H9 (cell line): ENCODE measurements around the gene TMEM161B. TPM values are rescaled to one million over a fixed set of nuclear protein-coding genes. Genes with fewer than 3 reads are reported as not detected.
A peak's percentile ranks its signal among the peaks of the same experiment; 100 is the strongest.

Experiments
- DNase-seq: peaks from one replicate; pipeline ENCODE4 v3.0.0-alpha.2; 2017
- H2AFZ ChIP-seq: one replicate; pipeline ENCODE4 v1.6.1; 2013; ENCODE audit warnings: mild to moderate bottlenecking, low read length, control low read depth, moderate library complexity
- H2AK5ac ChIP-seq: 2 replicates; pipeline ENCODE4 v1.6.1; 2013; ENCODE audit warnings: low read length, control low read depth, mixed read lengths; ENCODE audit not compliant: insufficient read length
- H2BK120ac ChIP-seq: one replicate; pipeline ENCODE4 v1.6.1; 2013; ENCODE audit warnings: low read depth, mild to moderate bottlenecking, low read length, control low read depth, inconsistent platforms; ENCODE audit not compliant: poor library complexity, severe bottlenecking
- H2BK12ac ChIP-seq: 2 replicates; pipeline ENCODE4 v1.6.1; 2013; ENCODE audit warnings: low read length, control low read depth, mixed read lengths, low read depth; ENCODE audit not compliant: insufficient read length
- H2BK15ac ChIP-seq: 2 replicates; pipeline ENCODE4 v1.6.1; 2013; ENCODE audit warnings: low read depth, low read length, control low read depth
- H2BK20ac ChIP-seq: one replicate; pipeline ENCODE4 v1.6.1; 2013; ENCODE audit warnings: low read depth, mild to moderate bottlenecking, low read length, control low read depth, inconsistent platforms; ENCODE audit not compliant: poor library complexity, severe bottlenecking
- H2BK5ac ChIP-seq: 2 replicates; pipeline ENCODE4 v1.6.1; 2013; ENCODE audit warnings: low read length, control low read depth, mixed read lengths; ENCODE audit not compliant: insufficient read length
- H3K14ac ChIP-seq: 2 replicates; pipeline ENCODE4 v1.6.1; 2013; ENCODE audit warnings: low read length, control low read depth; ENCODE audit not compliant: insufficient read depth
- H3K18ac ChIP-seq: 2 replicates; pipeline ENCODE4 v1.6.1; 2013; ENCODE audit warnings: low read depth, mild to moderate bottlenecking, mixed read lengths, low read length, control low read depth; ENCODE audit not compliant: insufficient read length
- H3K23ac ChIP-seq: 2 replicates; pipeline ENCODE4 v1.6.1; 2013; ENCODE audit warnings: low read length, control low read depth, mixed read lengths, low read depth; ENCODE audit not compliant: insufficient read length
- H3K23me2 ChIP-seq: 2 replicates; pipeline ENCODE4 v1.6.1; 2013; ENCODE audit warnings: low read depth, mild to moderate bottlenecking, mixed read lengths, low read length, control low read depth; ENCODE audit not compliant: insufficient read length, poor library complexity, severe bottlenecking
- H3K27ac ChIP-seq: 2 replicates; pipeline ENCODE4 v1.5.1; 2013; ENCODE audit warnings: low read length, control low read depth, mixed read lengths, low read depth; ENCODE audit not compliant: insufficient read length
- H3K27me3 ChIP-seq: 2 replicates; pipeline ENCODE4 v1.6.1; 2013; ENCODE audit warnings: low read length, control low read depth, inconsistent platforms; ENCODE audit not compliant: insufficient read depth
- H3K4ac ChIP-seq: 2 replicates; pipeline ENCODE4 v1.6.1; 2013; ENCODE audit warnings: low read depth, mild to moderate bottlenecking, control low read depth, inconsistent platforms, low read length, moderate library complexity
- H3K4me1 ChIP-seq: 2 replicates; pipeline ENCODE4 v1.6.1; 2013; ENCODE audit warnings: low read length, control low read depth, inconsistent platforms; ENCODE audit not compliant: insufficient read depth
- H3K4me2 ChIP-seq: 2 replicates; pipeline ENCODE4 v1.6.1; 2013; ENCODE audit warnings: low read length, control low read depth, mixed read lengths; ENCODE audit not compliant: insufficient read length, insufficient read depth
- H3K56ac ChIP-seq: 2 replicates; pipeline ENCODE4 v1.6.1; 2013; ENCODE audit warnings: low read depth, mild to moderate bottlenecking, mixed read lengths, low read length, control low read depth; ENCODE audit not compliant: insufficient read length
- H3K79me1 ChIP-seq: 2 replicates; pipeline ENCODE4 v1.6.1; 2013; ENCODE audit warnings: low read depth, mild to moderate bottlenecking, moderate library complexity, low read length, control low read depth, inconsistent platforms; ENCODE audit not compliant: insufficient read depth, poor library complexity, severe bottlenecking
- H3K79me2 ChIP-seq: 2 replicates; pipeline ENCODE4 v1.6.1; 2013; ENCODE audit warnings: low read length, control low read depth, inconsistent platforms; ENCODE audit not compliant: insufficient read depth
- H3K9ac ChIP-seq: 2 replicates; pipeline ENCODE4 v1.6.1; 2013; ENCODE audit warnings: low read length, control low read depth, mixed read lengths; ENCODE audit not compliant: insufficient read length; ENCODE audit errors: extremely low read depth
- H3K9me3 ChIP-seq: one replicate; pipeline ENCODE4 v1.6.1; 2013; ENCODE audit warnings: low read depth, low read length, inconsistent platforms; ENCODE audit not compliant: control insufficient read depth
- H3T11ph ChIP-seq: one replicate; pipeline ENCODE4 v1.6.1; 2013; ENCODE audit warnings: mild to moderate bottlenecking, low read length, control low read depth, inconsistent platforms
- H4K20me1 ChIP-seq: one replicate; pipeline ENCODE4 v1.6.1; 2013; ENCODE audit not compliant: control insufficient read depth, insufficient read length, insufficient read depth
- H4K5ac ChIP-seq: 2 replicates; pipeline ENCODE4 v1.6.1; 2013; ENCODE audit warnings: low read depth, mild to moderate bottlenecking, mixed read lengths, low read length, control low read depth; ENCODE audit not compliant: insufficient read length
- H4K8ac ChIP-seq: replicated peaks from 2 replicates; pipeline ENCODE4 v1.6.1; 2013; ENCODE audit warnings: low read length, control low read depth, mixed read lengths, low read depth; ENCODE audit not compliant: insufficient read length
- H4K91ac ChIP-seq: 2 replicates; pipeline ENCODE4 v1.6.1; 2013; ENCODE audit warnings: low read depth, mild to moderate bottlenecking, moderate library complexity, mixed read lengths, low read length, control low read depth; ENCODE audit not compliant: insufficient read length
- H3K27ac Mint-ChIP-seq, 3 experiments: 2 replicates in 2 of 3; 3 replicates in 1 of 3; pipeline ENCODE4 v1.8.0; 2020 to 2021; ENCODE audit warnings: mixed read lengths in 3 of 3, mild to moderate bottlenecking in 1 of 3, moderate library complexity in 1 of 3
- H3K27me3 Mint-ChIP-seq: 2 replicates; pipeline ENCODE4 v1.8.0; 2021; ENCODE audit warnings: low read depth, mild to moderate bottlenecking, moderate library complexity, mixed read lengths
- H3K36me3 Mint-ChIP-seq, 3 experiments: 2 replicates in 2 of 3; 3 replicates in 1 of 3; pipeline ENCODE4 v1.8.0; 2020 to 2021; ENCODE audit warnings: low read depth in 3 of 3, mixed read lengths in 3 of 3; ENCODE audit not compliant: insufficient read depth in 1 of 3
- H3K4me1 Mint-ChIP-seq, 2 experiments: 2 replicates each; pipeline ENCODE4 v1.8.0; 2020; ENCODE audit warnings: mixed read lengths in 2 of 2
- H3K4me3 Mint-ChIP-seq, 2 experiments: 2 replicates in 1 of 2; 3 replicates in 1 of 2; pipeline ENCODE4 v1.8.0; 2020 to 2021; ENCODE audit warnings: mild to moderate bottlenecking in 2 of 2, mixed read lengths in 2 of 2, moderate library complexity in 1 of 2
- H3K9me3 Mint-ChIP-seq, 2 experiments: 2 replicates in 1 of 2; 3 replicates in 1 of 2; pipeline ENCODE4 v1.8.0; 2020; ENCODE audit warnings: mild to moderate bottlenecking in 2 of 2, mixed read lengths in 2 of 2, moderate library complexity in 1 of 2
- CTCF ChIP-seq: fragments of 200-600 bp; sonication (generic); conservative IDR thresholded peaks from 3 replicates; pipeline ENCODE4 v1.8.0; 2021; ENCODE audit warnings: antibody characterized with exemption, mild to moderate bottlenecking
- WGBS: extraction: QIAGEN DNeasy Blood & Tissue Kit; methylation state at CpG from one replicate; pipeline ENCODE4 v1.1.7; 2013; ENCODE audit warnings: missing lambda C conversion rate, low lambda C conversion rate, mixed read lengths; ENCODE audit not compliant: insufficient read length; ENCODE audit errors: extremely low coverage; 5-methylcytosine and 5-hydroxymethylcytosine counted together
- total RNA-seq: library from RNA; stranded (reverse); gene quantifications from 2 replicates; pipeline ENCODE4 v1.2.1, GENCODE V29; 2021

Gene TMEM161B
- total RNA-seq, 1 experiment from 2014 or later, result 17.9 TPM

DNA sequence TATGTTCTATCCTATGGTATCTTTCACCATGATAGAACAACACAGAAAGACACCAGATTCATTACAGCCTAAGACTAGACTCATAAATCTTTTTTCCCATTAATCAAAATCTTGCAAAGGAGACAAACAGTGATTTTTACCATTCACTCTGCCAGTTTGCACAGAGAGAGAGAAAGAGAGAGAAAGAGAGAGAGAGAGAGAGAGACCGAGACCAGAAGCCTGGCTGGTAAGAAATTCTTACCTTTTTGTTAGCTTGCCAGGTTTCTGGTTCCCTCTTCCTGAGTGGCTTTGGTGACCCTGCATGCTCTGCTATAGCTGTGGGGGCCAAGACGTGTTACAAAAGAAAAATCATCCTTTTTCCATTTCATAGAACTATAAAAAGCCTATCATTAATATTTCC lies 18.6 kb downstream of the TMEM161B start:
- H3K23me2 ChIP-seq, result no peaks in the 10 kb centered on the region
- no peak overlapping the region for H3K56ac ChIP-seq
- H4K8ac ChIP-seq, result no peak overlapping the region
- H3K4me1 ChIP-seq, result peaks cover 17% of the 10 kb centered on the region; the same call in 1 of the 2 replicates
- no peak overlapping the region for H2BK12ac ChIP-seq
- H3K27me3 ChIP-seq, result no peaks in the 10 kb centered on the region
- H2BK5ac ChIP-seq, result no peak overlapping the region
- DNase-seq, result no peak
- no peak overlapping the region for H3K4ac ChIP-seq
- H4K91ac ChIP-seq, result no peak overlapping the region
- H3K36me3 Mint-ChIP-seq, result peaks cover 0 to 3% (median 1%) of the 10 kb centered on the region in 3 experiments; a peak in 3 of 7 replicates
- H2BK20ac ChIP-seq, result no peak overlapping the region
- no peak overlapping the region for H3K14ac ChIP-seq
- H3K9me3 Mint-ChIP-seq, result no peaks in the 10 kb centered on the region
- H3K79me2 ChIP-seq, result peaks cover 23% of the 10 kb centered on the region; the same call in 1 of the 2 replicates
- H2BK15ac ChIP-seq, result no peak overlapping the region
- no peak overlapping the region for H2AK5ac ChIP-seq
- H3K4me3 Mint-ChIP-seq, result no peak overlapping the region
- no peak for TF ChIP-seq CTCF
- no peaks in the 10 kb centered on the region for H3K9me3 ChIP-seq
- no peaks in the 10 kb centered on the region for H4K20me1 ChIP-seq
- no peak overlapping the region for H3K18ac ChIP-seq
- H3K27ac Mint-ChIP-seq, result peak overlapping the region in 2 of 3 experiments; percentile 73 to 91; a peak in 3 of 7 replicates
- no CpG with 5 or more reads among the region's 2 CpGs for whole genome bisulfite sequencing
- no peak overlapping the region for H3T11ph ChIP-seq
- peaks cover 64 to 80% of the 10 kb centered on the region in 2 experiments for H3K4me1 Mint-ChIP-seq
- no peak overlapping the region for H3K27ac ChIP-seq
- H3K23ac ChIP-seq, result no peak overlapping the region
- no peaks in the 10 kb centered on the region for H3K27me3 Mint-ChIP-seq
- H4K5ac ChIP-seq, result no peak overlapping the region
- H3K4me2 ChIP-seq, result no peak overlapping the region
- H2BK120ac ChIP-seq, result no peak overlapping the region
- no peaks in the 10 kb centered on the region for H3K79me1 ChIP-seq
- no peak overlapping the region for H3K9ac ChIP-seq
- H2AFZ ChIP-seq, result no peak overlapping the region
